HepG2 (cell line): ENCODE results near the gene TMED6. TPM values are rescaled to one million over a fixed set of nuclear protein-coding genes. Genes with fewer than 3 reads are reported as not detected.

Experiments used
- ARHGAP35 ChIP-seq: sonication (generic); formaldehyde crosslinking; IDR thresholded peaks from 2 replicates; pipeline ENCODE4 v1.9.0; 2022; ENCODE audit warnings: mild to moderate bottlenecking, inconsistent platforms, moderate library complexity, missing genetic modification reagents, borderline replicate concordance
- FOXA3 ChIP-seq: IDR thresholded peaks from 2 replicates; pipeline ENCODE4 v1.6.1; 2016; ENCODE audit warnings: missing genetic modification reagents, missing compliant biosample characterization
- IRF2 ChIP-seq: IDR thresholded peaks from 2 replicates; pipeline ENCODE4 v1.6.1; 2018; ENCODE audit warnings: missing genetic modification reagents, missing compliant biosample characterization
- NRL ChIP-seq: sonication (generic); formaldehyde crosslinking; IDR thresholded peaks from 2 replicates; pipeline ENCODE4 v1.5.0; 2020; ENCODE audit warnings: missing genetic modification reagents, mild to moderate bottlenecking, moderate library complexity, borderline replicate concordance
- RBM22 ChIP-seq: fragments of 200-400 bp; formaldehyde crosslinking; optimal IDR thresholded peaks from 2 replicates; pipeline ENCODE3; 2017; ENCODE audit warnings: mild to moderate bottlenecking, low read length, moderate library complexity
- ZNF484 ChIP-seq: sonication (generic); formaldehyde crosslinking; IDR thresholded peaks from 2 replicates; pipeline ENCODE4 v1.5.1; 2020; ENCODE audit warnings: mild to moderate bottlenecking, low read depth, missing genetic modification reagents, borderline replicate concordance
- ZNF879 ChIP-seq: sonication (generic); formaldehyde crosslinking; IDR thresholded peaks from 2 replicates; pipeline ENCODE4 v1.8.1; 2023; ENCODE audit warnings: missing genetic modification reagents
- ZSCAN25 ChIP-seq: sonication (generic); formaldehyde crosslinking; IDR thresholded peaks from 2 replicates; pipeline ENCODE4 v1.8.0; 2022; ENCODE audit warnings: mild to moderate bottlenecking, missing genetic modification reagents
- polyA plus RNA-seq, 8 experiments: library from polyadenylated mRNA; depleted of rRNA in 3 of 8; stranded (reverse) in 7 of 8; unstranded in 1 of 8; fragments of >200 nt; fragmentation: Illumina TruSeq in 4 of 8; extraction: Trizol in 4 of 8; gene quantifications; 2 replicates each; pipeline versions ENCODE4 v1.2.1 to v1.2.3, GENCODE V29; 2011 to 2016; ENCODE audit warnings: low read depth in 4 of 8, missing spikeins in 1 of 8, mixed read lengths in 1 of 8; ENCODE audit not compliant: insufficient read depth in 1 of 8
- total RNA-seq, 5 experiments: library from RNA; depleted of rRNA; stranded (reverse); fragments of >200 nt; fragmentation: Illumina TruSeq; extraction: Trizol; gene quantifications; 2 replicates each; pipeline ENCODE4 v1.2.3, GENCODE V29; 2016; ENCODE audit warnings: low read depth in 1 of 5
- TF ChIP-seq, protein P1 (sequence below): sonication (generic); formaldehyde crosslinking; IDR thresholded peaks from 2 replicates; pipeline ENCODE4 v1.5.0; 2020; ENCODE audit warnings: missing genetic modification reagents, mild to moderate bottlenecking, borderline replicate concordance
- TF ChIP-seq, protein P2 (sequence below): sonication (generic); formaldehyde crosslinking; IDR thresholded peaks from 2 replicates; pipeline ENCODE4 v1.4.0; 2020; ENCODE audit warnings: mild to moderate bottlenecking, low read depth, missing genetic modification reagents
- TF ChIP-seq, protein P3 (sequence below): sonication (generic); formaldehyde crosslinking; IDR thresholded peaks from 2 replicates; pipeline ENCODE4 v1.4.0; 2020; ENCODE audit warnings: missing genetic modification reagents, borderline replicate concordance
- TF ChIP-seq, protein P4 (sequence below): sonication (generic); formaldehyde crosslinking; IDR thresholded peaks from 2 replicates; pipeline ENCODE4 v1.4.0; 2020; ENCODE audit warnings: mild to moderate bottlenecking, low read depth, missing genetic modification reagents
- TF ChIP-seq, protein P5 (sequence below): fragments of 450-650 bp; IDR thresholded peaks from 2 replicates; pipeline ENCODE4 v1.6.1; 2017; ENCODE audit warnings: mild to moderate bottlenecking
- TF ChIP-seq, protein P6 (sequence below): sonication (generic); formaldehyde crosslinking; IDR thresholded peaks from 2 replicates; pipeline ENCODE4 v1.5.0; 2020; ENCODE audit warnings: missing genetic modification reagents
- TF ChIP-seq, protein P7 (sequence below): sonication (generic); formaldehyde crosslinking; IDR thresholded peaks from 2 replicates; pipeline ENCODE4 v1.8.0; 2022; ENCODE audit warnings: mild to moderate bottlenecking, missing genetic modification reagents

TMED6 gene
- total and polyA plus RNA-seq, 2 of the 13 experiments (the other 11 are each of a cell fraction or from before 2014, with no cell fraction given): 9.8 to 14.4 TPM

DNA sequence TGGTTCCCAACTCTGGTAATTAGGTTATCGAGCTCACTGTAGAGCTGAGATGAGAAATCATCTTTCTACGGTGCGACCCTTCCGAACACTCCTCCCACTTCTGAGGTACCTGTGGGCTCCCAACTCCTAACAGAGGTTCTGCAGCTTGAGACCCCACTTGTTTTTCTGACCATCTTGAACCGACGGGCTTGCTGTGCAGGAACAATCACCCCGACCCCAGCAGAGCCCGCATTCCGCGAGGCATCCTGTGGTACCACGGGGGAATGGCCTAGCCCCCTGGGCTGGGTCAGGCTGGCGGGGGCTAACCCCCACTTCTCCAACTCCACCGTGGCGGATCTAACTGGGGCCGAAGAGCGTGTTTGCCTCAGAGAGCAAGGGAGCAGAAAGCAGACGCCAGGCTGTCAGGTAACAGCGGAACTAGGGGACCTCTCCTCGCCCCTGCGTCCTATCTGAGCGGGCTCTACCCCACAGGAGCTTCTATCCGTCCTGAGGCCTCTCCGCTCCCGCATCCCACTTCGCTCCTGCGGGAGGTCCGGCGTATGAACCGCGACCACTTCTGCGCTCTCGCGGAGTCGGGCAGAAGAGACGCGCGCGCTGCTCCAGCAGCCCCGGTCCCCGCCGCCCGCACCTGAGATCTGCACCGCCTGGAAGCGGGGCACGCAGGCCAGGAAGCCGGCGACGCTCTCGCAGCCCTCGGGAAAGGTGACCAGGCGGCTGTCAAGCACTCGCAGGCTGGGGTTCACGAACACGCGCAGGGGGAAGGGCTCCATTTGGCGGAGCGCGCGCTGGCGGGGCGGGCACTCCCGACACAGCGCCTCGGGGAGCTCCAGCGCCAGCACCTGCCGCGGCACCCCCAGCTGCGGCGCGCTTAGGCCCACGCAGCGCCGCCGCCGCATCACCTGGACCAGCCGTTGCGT lies 22.0 kb downstream of the TMED6 start (continued):
- TF ChIP-seq IRF2 (CRISPR knock-in tag) (0 out of 2 replicates have a peak, but pooled peaks have one; percentile 9), RBM22 (peak; percentile 21), ZNF879 (CRISPR knock-in tag) (peak; percentile 4; the same call in 1 of the 2 replicates), ZNF484 (CRISPR knock-in tag) (0 out of 2 replicates have a peak, but pooled peaks have one; percentile 45), ARHGAP35 (CRISPR knock-in tag) (peak; percentile 27; the same call in 1 of the 2 replicates), ZSCAN25 (CRISPR knock-in tag) (0 out of 2 replicates have a peak, but pooled peaks have one; percentile 6), FOXA3 (no peak), NRL (peak; percentile 80)
- TF ChIP-seq, protein P1, sequence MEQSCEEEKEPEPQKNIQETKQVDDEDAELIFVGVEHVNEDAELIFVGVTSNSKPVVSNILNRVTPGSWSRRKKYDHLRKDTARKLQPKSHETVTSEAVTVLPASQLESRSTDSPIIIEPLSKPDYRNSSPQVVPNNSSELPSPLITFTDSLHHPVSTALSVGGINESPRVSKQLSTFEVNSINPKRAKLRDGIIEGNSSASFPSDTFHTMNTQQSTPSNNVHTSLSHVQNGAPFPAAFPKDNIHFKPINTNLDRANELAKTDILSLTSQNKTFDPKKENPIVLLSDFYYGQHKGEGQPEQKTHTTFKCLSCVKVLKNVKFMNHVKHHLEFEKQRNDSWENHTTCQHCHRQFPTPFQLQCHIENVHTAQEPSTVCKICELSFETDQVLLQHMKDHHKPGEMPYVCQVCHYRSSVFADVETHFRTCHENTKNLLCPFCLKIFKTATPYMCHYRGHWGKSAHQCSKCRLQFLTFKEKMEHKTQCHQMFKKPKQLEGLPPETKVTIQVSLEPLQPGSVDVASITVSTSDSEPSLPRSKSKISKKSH: peak; percentile 72; the same call in 1 of the 2 replicates
- TF ChIP-seq, protein P2, sequence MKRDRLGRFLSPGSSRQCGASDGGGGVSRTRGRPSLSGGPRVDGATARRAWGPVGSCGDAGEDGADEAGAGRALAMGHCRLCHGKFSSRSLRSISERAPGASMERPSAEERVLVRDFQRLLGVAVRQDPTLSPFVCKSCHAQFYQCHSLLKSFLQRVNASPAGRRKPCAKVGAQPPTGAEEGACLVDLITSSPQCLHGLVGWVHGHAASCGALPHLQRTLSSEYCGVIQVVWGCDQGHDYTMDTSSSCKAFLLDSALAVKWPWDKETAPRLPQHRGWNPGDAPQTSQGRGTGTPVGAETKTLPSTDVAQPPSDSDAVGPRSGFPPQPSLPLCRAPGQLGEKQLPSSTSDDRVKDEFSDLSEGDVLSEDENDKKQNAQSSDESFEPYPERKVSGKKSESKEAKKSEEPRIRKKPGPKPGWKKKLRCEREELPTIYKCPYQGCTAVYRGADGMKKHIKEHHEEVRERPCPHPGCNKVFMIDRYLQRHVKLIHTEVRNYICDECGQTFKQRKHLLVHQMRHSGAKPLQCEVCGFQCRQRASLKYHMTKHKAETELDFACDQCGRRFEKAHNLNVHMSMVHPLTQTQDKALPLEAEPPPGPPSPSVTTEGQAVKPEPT (CRISPR knock-in tag): no peak
- TF ChIP-seq, protein P3, sequence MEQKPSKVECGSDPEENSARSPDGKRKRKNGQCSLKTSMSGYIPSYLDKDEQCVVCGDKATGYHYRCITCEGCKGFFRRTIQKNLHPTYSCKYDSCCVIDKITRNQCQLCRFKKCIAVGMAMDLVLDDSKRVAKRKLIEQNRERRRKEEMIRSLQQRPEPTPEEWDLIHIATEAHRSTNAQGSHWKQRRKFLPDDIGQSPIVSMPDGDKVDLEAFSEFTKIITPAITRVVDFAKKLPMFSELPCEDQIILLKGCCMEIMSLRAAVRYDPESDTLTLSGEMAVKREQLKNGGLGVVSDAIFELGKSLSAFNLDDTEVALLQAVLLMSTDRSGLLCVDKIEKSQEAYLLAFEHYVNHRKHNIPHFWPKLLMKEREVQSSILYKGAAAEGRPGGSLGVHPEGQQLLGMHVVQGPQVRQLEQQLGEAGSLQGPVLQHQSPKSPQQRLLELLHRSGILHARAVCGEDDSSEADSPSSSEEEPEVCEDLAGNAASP (CRISPR knock-in tag): no peak
- TF ChIP-seq, protein P4, sequence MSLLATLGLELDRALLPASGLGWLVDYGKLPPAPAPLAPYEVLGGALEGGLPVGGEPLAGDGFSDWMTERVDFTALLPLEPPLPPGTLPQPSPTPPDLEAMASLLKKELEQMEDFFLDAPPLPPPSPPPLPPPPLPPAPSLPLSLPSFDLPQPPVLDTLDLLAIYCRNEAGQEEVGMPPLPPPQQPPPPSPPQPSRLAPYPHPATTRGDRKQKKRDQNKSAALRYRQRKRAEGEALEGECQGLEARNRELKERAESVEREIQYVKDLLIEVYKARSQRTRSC (CRISPR knock-in tag): 0 out of 2 replicates have a peak, but pooled peaks have one; percentile 77
- TF ChIP-seq, protein P5, sequence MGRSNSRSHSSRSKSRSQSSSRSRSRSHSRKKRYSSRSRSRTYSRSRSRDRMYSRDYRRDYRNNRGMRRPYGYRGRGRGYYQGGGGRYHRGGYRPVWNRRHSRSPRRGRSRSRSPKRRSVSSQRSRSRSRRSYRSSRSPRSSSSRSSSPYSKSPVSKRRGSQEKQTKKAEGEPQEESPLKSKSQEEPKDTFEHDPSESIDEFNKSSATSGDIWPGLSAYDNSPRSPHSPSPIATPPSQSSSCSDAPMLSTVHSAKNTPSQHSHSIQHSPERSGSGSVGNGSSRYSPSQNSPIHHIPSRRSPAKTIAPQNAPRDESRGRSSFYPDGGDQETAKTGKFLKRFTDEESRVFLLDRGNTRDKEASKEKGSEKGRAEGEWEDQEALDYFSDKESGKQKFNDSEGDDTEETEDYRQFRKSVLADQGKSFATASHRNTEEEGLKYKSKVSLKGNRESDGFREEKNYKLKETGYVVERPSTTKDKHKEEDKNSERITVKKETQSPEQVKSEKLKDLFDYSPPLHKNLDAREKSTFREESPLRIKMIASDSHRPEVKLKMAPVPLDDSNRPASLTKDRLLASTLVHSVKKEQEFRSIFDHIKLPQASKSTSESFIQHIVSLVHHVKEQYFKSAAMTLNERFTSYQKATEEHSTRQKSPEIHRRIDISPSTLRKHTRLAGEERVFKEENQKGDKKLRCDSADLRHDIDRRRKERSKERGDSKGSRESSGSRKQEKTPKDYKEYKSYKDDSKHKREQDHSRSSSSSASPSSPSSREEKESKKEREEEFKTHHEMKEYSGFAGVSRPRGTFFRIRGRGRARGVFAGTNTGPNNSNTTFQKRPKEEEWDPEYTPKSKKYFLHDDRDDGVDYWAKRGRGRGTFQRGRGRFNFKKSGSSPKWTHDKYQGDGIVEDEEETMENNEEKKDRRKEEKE: no peak
- TF ChIP-seq, protein P6, sequence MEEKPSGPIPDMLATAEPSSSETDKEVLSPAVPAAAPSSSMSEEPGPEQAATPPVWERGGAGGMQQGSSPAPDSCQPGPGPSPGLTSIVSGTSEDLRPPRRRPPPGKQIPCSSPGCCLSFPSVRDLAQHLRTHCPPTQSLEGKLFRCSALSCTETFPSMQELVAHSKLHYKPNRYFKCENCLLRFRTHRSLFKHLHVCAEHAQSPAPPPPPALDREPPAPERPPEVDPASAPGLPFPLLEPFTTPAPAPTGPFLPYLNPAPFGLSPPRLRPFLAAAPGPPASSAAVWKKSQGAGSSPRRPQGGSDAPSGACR (CRISPR knock-in tag): 0 out of 2 replicates have a peak, but pooled peaks have one; percentile 55
- TF ChIP-seq, protein P7, sequence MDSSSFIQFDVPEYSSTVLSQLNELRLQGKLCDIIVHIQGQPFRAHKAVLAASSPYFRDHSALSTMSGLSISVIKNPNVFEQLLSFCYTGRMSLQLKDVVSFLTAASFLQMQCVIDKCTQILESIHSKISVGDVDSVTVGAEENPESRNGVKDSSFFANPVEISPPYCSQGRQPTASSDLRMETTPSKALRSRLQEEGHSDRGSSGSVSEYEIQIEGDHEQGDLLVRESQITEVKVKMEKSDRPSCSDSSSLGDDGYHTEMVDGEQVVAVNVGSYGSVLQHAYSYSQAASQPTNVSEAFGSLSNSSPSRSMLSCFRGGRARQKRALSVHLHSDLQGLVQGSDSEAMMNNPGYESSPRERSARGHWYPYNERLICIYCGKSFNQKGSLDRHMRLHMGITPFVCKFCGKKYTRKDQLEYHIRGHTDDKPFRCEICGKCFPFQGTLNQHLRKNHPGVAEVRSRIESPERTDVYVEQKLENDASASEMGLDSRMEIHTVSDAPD (CRISPR knock-in tag): no peak
